Sigmoid colon (tissue), 7 donors: ENCODE measurements around the gene CACNA1C. TPM values are rescaled to one million over a fixed set of nuclear protein-coding genes. Genes with fewer than 3 reads are reported as not detected.

Experiments
- DNase-seq: peaks from one replicate; pipeline ENCODE4 v3.0.0-alpha.2; 2019
- H3K27ac ChIP-seq, 4 donors: fragments of 200-600 bp; sonication (generic); one replicate each; pipeline ENCODE4 v1.5.1; 2016 to 2019; ENCODE audit warnings: mild to moderate bottlenecking in 1 of 4
- H3K27me3 ChIP-seq, 3 donors: fragments of 200-600 bp; sonication (generic); one replicate each; pipeline ENCODE4 v1.5.1; 2019; ENCODE audit warnings: mild to moderate bottlenecking in 1 of 3
- H3K36me3 ChIP-seq, 4 donors: fragments of 200-600 bp; sonication (generic); one replicate each; pipeline ENCODE4 v1.5.1; 2016 to 2019
- H3K4me1 ChIP-seq, 4 donors: fragments of 200-600 bp; sonication (generic); one replicate each; pipeline ENCODE4 v1.5.1; 2017 to 2019
- H3K4me3 ChIP-seq, 4 donors: fragments of 200-600 bp; sonication (generic); one replicate each; pipeline ENCODE4 v1.5.1; 2017 to 2019; ENCODE audit warnings: mild to moderate bottlenecking in 2 of 4, moderate library complexity in 1 of 4
- H3K9me3 ChIP-seq, 4 donors: fragments of 200-600 bp in 3 of 4; sonication (generic) in 3 of 4; one replicate each; pipeline versions ENCODE4 v1.5.1 to v1.6.1; 2013 to 2019
- CTCF ChIP-seq, 4 experiments: fragments of 450-650 bp in 3 of 4; fragments of 200-600 bp in 1 of 4; IDR thresholded peaks; one replicate each; pipeline ENCODE4 v1.5.1; 2016 to 2019; ENCODE audit warnings: antibody characterized with exemption in 4 of 4, mild to moderate bottlenecking in 3 of 4, moderate library complexity in 2 of 4
- EP300 ChIP-seq, 4 donors: sonication (generic); formaldehyde crosslinking; IDR thresholded peaks; one replicate each; pipeline ENCODE4 v1.6.1; 2017; ENCODE audit warnings: antibody characterized with exemption in 4 of 4
- POLR2A ChIP-seq, 2 donors: fragments of 450-650 bp; IDR thresholded peaks; one replicate each; pipeline ENCODE4 v1.6.1; 2016; ENCODE audit warnings: antibody characterized with exemption in 2 of 2, mild to moderate bottlenecking in 2 of 2, moderate library complexity in 2 of 2
- POLR2AphosphoS5 ChIP-seq, 4 donors: sonication (generic); formaldehyde crosslinking; IDR thresholded peaks; one replicate each; pipeline ENCODE4 v1.6.1; 2017; ENCODE audit warnings: antibody characterized with exemption in 4 of 4
- WGBS, 2 donors: extraction: QIAGEN DNeasy Blood & Tissue Kit; methylation state at CpG; one replicate each; pipeline ENCODE4 v1.1.7; 2013; 5-methylcytosine and 5-hydroxymethylcytosine counted together
- intact Hi-C: fragments of 100-400 bp; cut with DNase I; formaldehyde crosslinking; loops from one replicate; pipeline ENCODE4 v1.15.1; 2023
- polyA plus RNA-seq, 3 donors: library from polyadenylated mRNA; stranded (reverse); fragments of 200-250 nt; gene quantifications; one replicate each; pipeline ENCODE4 v1.2.3, GENCODE V29; 2013
- total RNA-seq, 4 donors: library from RNA; depleted of rRNA; stranded (reverse); fragments of >200 nt; gene quantifications; one replicate each; pipeline ENCODE4 v1.1.0, GENCODE V29; 2016
- donor health status: healthy with polysubstance abuse.
- donor health status: Bipolar disorder and iron deficiency.
- donor health status: healthy.

The CACNA1C gene
- total and polyA plus RNA-seq, 7 donors: 0.46 to 213 (median 62.0) TPM

- H3K4me3 ChIP-seq: no peak overlapping the region
- no peaks in the 10 kb centered on the region for H3K27me3 ChIP-seq
- no peak for DNase-seq
- H3K36me3 ChIP-seq: peaks cover 0 to 46% (median 9%) of the 10 kb centered on the region in 4 donors
- intact Hi-C loops: no loop called here
- WGBS, 2 donors: 58 to 89% methylated on average over 7 of the region's 7 CpGs
- no peak for TF ChIP-seq CTCF (IDR thresholded peaks at IDR 0.05)
- no peak for TF ChIP-seq POLR2A (IDR thresholded peaks at IDR 0.05)
- no peak for TF ChIP-seq EP300 (IDR thresholded peaks at IDR 0.05)
- TF ChIP-seq POLR2AphosphoS5 (IDR thresholded peaks at IDR 0.05): no peak
- H3K4me1 ChIP-seq: no peaks in the 10 kb centered on the region
- no peak overlapping the region for H3K27ac ChIP-seq
- H3K9me3 ChIP-seq: no peaks in the 10 kb centered on the region
These were observed 451.0 kb downstream of the CACNA1C start for GRCh38 chr12:2503762-2504161.

GRCh38 chr12:2504577-2504976 lies 451.8 kb downstream of the CACNA1C start:
- DNase-seq: no peak
- TF ChIP-seq EP300 (IDR thresholded peaks at IDR 0.05) (no peak), POLR2A (IDR thresholded peaks at IDR 0.05) (no peak), POLR2AphosphoS5 (IDR thresholded peaks at IDR 0.05) (no peak), CTCF (IDR thresholded peaks at IDR 0.05) (no peak)
- 95 to 96% methylated on average over 15 of the region's 15 CpGs for WGBS, 2 donors
- Histone ChIP-seq H3K4me1 (no peaks in the 10 kb centered on the region), H3K4me3 (no peak overlapping the region), H3K27me3 (no peaks in the 10 kb centered on the region), H3K27ac (no peak overlapping the region), H3K36me3 (peaks cover 0 to 42% (median 9%) of the 10 kb centered on the region in 4 donors), H3K9me3 (no peaks in the 10 kb centered on the region)
- intact Hi-C loops: no loop called here

GRCh38 chr12:2507814-2508213 lies 455.0 kb downstream of the CACNA1C start:
- WGBS, 2 donors: 54 to 75% methylated on average over 7 of the region's 7 CpGs
- H3K4me3 ChIP-seq: no peak overlapping the region
- TF ChIP-seq POLR2A (IDR thresholded peaks at IDR 0.05) (no peak), CTCF (IDR thresholded peaks at IDR 0.05) (no peak), EP300 (IDR thresholded peaks at IDR 0.05) (no peak), POLR2AphosphoS5 (IDR thresholded peaks at IDR 0.05) (no peak)
- no peaks in the 10 kb centered on the region for H3K4me1 ChIP-seq
- no peaks in the 10 kb centered on the region for H3K27me3 ChIP-seq
- no peak for DNase-seq
- intact Hi-C loops: no loop called here
- H3K9me3 ChIP-seq: no peaks in the 10 kb centered on the region
- no peak overlapping the region for H3K27ac ChIP-seq
- peaks cover 0 to 32% (median 12%) of the 10 kb centered on the region in 4 donors for H3K36me3 ChIP-seq

- peaks cover 0 to 33% (median 9%) of the 10 kb centered on the region in 4 donors for H3K36me3 ChIP-seq
- intact Hi-C loops: no loop called here
- DNase-seq: no peak
These were observed 456.4 kb downstream of the CACNA1C start for GRCh38 chr12:2509137-2509536.

More at GRCh38 chr12:2509137-2509536, 456.4 kb downstream of the CACNA1C start:
- Histone ChIP-seq H3K27me3 (no peaks in the 10 kb centered on the region), H3K4me3 (no peak overlapping the region), H3K9me3 (no peaks in the 10 kb centered on the region), H3K27ac (no peak overlapping the region), H3K4me1 (no peaks in the 10 kb centered on the region)
- WGBS, 2 donors: 83% methylated on average over 5 of the region's 5 CpGs
- TF ChIP-seq EP300 (IDR thresholded peaks at IDR 0.05): no peak
- TF ChIP-seq CTCF (IDR thresholded peaks at IDR 0.05): no peak
- no peak for TF ChIP-seq POLR2AphosphoS5 (IDR thresholded peaks at IDR 0.05)
- TF ChIP-seq POLR2A (IDR thresholded peaks at IDR 0.05): no peak
